MCF 10A (cell line): Measurements from ENCODE around the gene TRABD. TPM values are rescaled to one million over a fixed set of nuclear protein-coding genes. Genes with fewer than 3 reads are reported as not detected.

ENCODE experiments used
- BruUV-seq: library from RNA; stranded (reverse); fragments of 400-500 nt; replicated peaks from 2 replicates; lab custom pipeline; 2021; lab: Mats Ljungman, UMichigan
- CTCF ChIA-PET: fragments of 300-600 bp; sonication (Branson Sonifier 250); formaldehyde crosslinking; extraction: SDS; loops from one replicate; lab custom pipeline; 2021; ENCODE audit warnings: antibody characterized with exemption, inconsistent platforms; lab: Yijun Ruan, JAX
- POLR2A ChIA-PET: fragments of 300-600, 350-650 bp; sonication (Branson Sonifier 250); formaldehyde crosslinking; extraction: SDS; loops from one replicate; lab custom pipeline; 2020; ENCODE audit warnings: antibody characterized with exemption, inconsistent platforms; lab: Yijun Ruan, JAX
- DNase-seq: peaks from one replicate; pipeline ENCODE4 v3.0.0-alpha.2; 2018; ENCODE audit not compliant: unreplicated experiment
- H3K27ac Mint-ChIP-seq: one replicate; pipeline ENCODE4 v1.8.0; 2022; ENCODE audit warnings: mild to moderate bottlenecking, low read depth, mixed read lengths; ENCODE audit not compliant: unreplicated experiment
- H3K27me3 Mint-ChIP-seq: one replicate; pipeline ENCODE4 v1.8.0; 2022; ENCODE audit warnings: mixed read lengths; ENCODE audit not compliant: insufficient read depth, unreplicated experiment
- H3K36me3 Mint-ChIP-seq: one replicate; pipeline ENCODE4 v1.8.0; 2022; ENCODE audit warnings: mild to moderate bottlenecking, moderate library complexity, mixed read lengths; ENCODE audit not compliant: insufficient read depth, unreplicated experiment
- H3K4me1 Mint-ChIP-seq: one replicate; pipeline ENCODE4 v1.8.0; 2022; ENCODE audit warnings: mixed read lengths; ENCODE audit not compliant: insufficient read depth, unreplicated experiment
- H3K4me3 Mint-ChIP-seq: one replicate; pipeline ENCODE4 v1.8.0; 2022; ENCODE audit warnings: mild to moderate bottlenecking, moderate library complexity, mixed read lengths; ENCODE audit not compliant: unreplicated experiment
- H3K9me3 Mint-ChIP-seq: one replicate; pipeline ENCODE4 v1.8.0; 2022; ENCODE audit warnings: mixed read lengths; ENCODE audit not compliant: unreplicated experiment
- intact Hi-C: fragments of 100-400 bp; cut with micrococcal nuclease; formaldehyde crosslinking; loops from 2 replicates; pipeline ENCODE4 v1.14.1; 2022
- total RNA-seq: library from RNA; stranded (reverse); gene quantifications from 2 replicates; pipeline ENCODE4 v1.2.3, GENCODE V29; 2022
- TF ChIP-seq, protein P1 (sequence below): fragments of 200-600 bp; IDR thresholded peaks from one replicate; pipeline ENCODE4 v1.8.0; 2022; ENCODE audit warnings: antibody characterized with exemption, mild to moderate bottlenecking; ENCODE audit not compliant: unreplicated experiment

Gene TRABD
- total RNA-seq, 1 experiment from 2014 or later = 63.8 TPM

DNA sequence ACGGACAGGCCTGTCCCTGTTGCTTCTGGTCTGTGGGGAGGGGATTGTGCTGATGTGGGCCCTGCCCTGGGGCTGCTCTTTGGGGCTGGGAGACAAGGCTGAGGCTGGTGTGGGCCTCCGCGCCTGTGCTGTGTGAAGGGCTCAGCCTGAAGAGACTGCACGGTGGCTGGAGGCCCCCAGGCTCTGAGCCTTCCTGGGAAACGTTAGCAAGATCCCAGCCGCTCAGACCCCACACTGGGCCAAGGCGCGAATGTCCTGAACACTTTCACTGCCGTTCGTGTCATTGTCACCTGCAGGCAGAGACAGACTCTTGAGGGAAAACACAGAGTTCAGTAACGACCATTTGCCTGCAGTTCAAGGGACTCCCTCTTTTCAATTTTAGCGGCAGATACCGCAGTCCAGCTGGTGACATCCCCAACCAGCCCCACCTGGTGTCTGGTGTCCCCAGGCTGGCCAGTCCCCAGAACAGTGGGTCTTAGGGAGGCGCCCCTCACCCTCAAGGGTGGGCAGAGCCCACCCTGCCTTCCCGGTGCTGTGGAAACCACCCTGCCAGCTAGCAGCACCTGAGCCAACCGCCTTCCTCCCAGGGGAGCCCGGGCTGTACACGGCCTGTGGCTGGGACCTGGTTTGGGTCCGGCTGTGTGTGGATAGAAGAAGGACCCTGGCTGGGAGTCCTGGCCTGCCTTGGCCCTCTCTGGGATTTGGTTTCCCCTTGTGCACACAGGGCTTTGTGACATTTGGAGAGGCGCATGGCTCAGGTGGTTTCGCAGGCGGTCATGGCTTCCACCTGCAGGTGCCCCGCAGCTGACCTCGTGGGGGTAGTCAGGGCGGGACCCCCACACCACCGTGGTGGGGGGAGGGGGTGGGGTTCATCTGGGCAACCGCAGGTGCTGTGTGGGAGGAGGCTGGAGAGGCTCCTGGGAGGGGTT is 9.5 kb upstream of the TRABD start:
- Mint-ChIP-seq H3K4me1 (no peaks in the 10 kb centered on the region), H3K36me3 (peaks cover 6% of the 10 kb centered on the region), H3K4me3 (no peak overlapping the region), H3K27me3 (no peaks in the 10 kb centered on the region), H3K9me3 (no peaks in the 10 kb centered on the region), H3K27ac (no peak overlapping the region)
- no TSS peak for BruUV-seq
- ChIA-PET POLR2A (interaction anchor here (1.6 kb wide), 1 partner anchor 11 kb away, joined by 5 read pairs; no protein-coding TSS in a partner anchor), CTCF (interaction anchor here (0.6 kb wide), 1 partner anchor 35 kb away, joined by 8 read pairs; no protein-coding TSS in a partner anchor)
- DNase-seq = no peak
- TF ChIP-seq, protein P1, sequence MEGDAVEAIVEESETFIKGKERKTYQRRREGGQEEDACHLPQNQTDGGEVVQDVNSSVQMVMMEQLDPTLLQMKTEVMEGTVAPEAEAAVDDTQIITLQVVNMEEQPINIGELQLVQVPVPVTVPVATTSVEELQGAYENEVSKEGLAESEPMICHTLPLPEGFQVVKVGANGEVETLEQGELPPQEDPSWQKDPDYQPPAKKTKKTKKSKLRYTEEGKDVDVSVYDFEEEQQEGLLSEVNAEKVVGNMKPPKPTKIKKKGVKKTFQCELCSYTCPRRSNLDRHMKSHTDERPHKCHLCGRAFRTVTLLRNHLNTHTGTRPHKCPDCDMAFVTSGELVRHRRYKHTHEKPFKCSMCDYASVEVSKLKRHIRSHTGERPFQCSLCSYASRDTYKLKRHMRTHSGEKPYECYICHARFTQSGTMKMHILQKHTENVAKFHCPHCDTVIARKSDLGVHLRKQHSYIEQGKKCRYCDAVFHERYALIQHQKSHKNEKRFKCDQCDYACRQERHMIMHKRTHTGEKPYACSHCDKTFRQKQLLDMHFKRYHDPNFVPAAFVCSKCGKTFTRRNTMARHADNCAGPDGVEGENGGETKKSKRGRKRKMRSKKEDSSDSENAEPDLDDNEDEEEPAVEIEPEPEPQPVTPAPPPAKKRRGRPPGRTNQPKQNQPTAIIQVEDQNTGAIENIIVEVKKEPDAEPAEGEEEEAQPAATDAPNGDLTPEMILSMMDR = no peak
- intact Hi-C loops = no loop called here

- no peak overlapping the region for H3K27ac Mint-ChIP-seq
- no peaks in the 10 kb centered on the region for H3K9me3 Mint-ChIP-seq
- H3K4me1 Mint-ChIP-seq = no peaks in the 10 kb centered on the region
- no TSS peak for BruUV-seq
- H3K27me3 Mint-ChIP-seq = no peaks in the 10 kb centered on the region
- ChIA-PET CTCF (interaction anchor here (0.6 kb wide), 1 partner anchor 36 kb away, joined by 8 read pairs; no protein-coding TSS in a partner anchor), POLR2A (no interaction called here)
- no peak for DNase-seq
- intact Hi-C loops = no loop called here
- no peak overlapping the region for H3K4me3 Mint-ChIP-seq
- TF ChIP-seq, protein P1 = no peak
- H3K36me3 Mint-ChIP-seq = peaks cover 6% of the 10 kb centered on the region
Measured at GRCh38 chr22:50176850-50177536, 8.7 kb upstream of the TRABD start.

DNA sequence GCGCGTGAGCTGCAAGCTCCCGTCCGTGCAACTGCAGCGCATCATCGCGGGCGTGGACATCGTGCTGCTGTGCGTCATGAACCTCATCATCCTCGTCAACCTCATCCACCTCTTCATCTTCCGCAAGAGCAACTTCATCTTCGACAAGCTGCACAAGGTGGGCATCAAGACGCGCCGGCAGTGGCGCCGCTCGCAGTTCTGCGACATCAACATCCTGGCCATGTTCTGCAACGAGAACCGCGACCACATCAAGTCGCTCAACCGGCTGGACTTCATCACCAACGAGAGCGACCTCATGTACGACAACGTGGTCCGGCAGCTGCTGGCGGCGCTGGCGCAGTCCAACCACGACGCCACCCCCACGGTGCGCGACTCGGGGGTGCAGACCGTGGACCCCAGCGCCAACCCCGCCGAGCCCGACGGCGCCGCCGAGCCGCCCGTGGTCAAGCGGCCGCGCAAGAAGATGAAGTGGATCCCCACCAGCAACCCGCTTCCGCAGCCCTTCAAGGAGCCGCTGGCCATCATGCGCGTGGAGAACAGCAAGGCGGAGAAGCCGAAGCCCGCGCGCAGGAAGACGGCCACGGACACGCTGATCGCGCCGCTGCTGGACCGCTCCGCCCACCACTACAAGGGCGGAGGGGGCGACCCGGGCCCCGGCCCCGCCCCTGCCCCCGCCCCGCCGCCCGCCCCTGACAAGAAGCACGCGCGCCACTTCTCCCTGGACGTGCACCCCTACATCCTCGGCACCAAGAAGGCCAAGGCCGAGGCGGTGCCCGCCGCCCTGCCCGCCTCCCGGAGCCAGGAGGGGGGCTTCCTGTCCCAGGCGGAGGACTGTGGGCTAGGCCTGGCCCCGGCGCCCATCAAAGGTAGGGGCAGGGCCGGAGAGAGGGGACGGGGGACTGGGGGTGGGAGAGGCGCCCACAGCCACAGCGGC is 7.9 kb upstream of the TRABD start:
- H3K4me3 Mint-ChIP-seq = no peak overlapping the region
- H3K9me3 Mint-ChIP-seq = no peaks in the 10 kb centered on the region
- H3K27ac Mint-ChIP-seq = no peak overlapping the region
- no TSS peak for BruUV-seq
- intact Hi-C loops = no loop called here
- ChIA-PET CTCF (no interaction called here), POLR2A (no interaction called here)
- TF ChIP-seq, protein P1 = no peak
- no peaks in the 10 kb centered on the region for H3K27me3 Mint-ChIP-seq
- H3K36me3 Mint-ChIP-seq = peaks cover 1% of the 10 kb centered on the region
- H3K4me1 Mint-ChIP-seq = no peaks in the 10 kb centered on the region
- no peak for DNase-seq
